Forelimb muscle (tissue), 1 donor: ENCODE data around the gene LTB. TPM values are rescaled to one million over a fixed set of nuclear protein-coding genes. Genes with fewer than 3 reads are reported as not detected.

ENCODE experiments used
- DNase-seq: peaks from one replicate; pipeline ENCODE4 v3.0.0-alpha.2; 2013; ENCODE audit warnings: low read depth
- polyA plus RNA-seq: library from polyadenylated mRNA; unstranded; fragments of 120-200 nt; gene quantifications from one replicate; pipeline ENCODE4 v1.2.1, GENCODE V29; 2013; ENCODE audit not compliant: insufficient read length

The LTB gene, protein sequence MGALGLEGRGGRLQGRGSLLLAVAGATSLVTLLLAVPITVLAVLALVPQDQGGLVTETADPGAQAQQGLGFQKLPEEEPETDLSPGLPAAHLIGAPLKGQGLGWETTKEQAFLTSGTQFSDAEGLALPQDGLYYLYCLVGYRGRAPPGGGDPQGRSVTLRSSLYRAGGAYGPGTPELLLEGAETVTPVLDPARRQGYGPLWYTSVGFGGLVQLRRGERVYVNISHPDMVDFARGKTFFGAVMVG
- polyA plus RNA-seq: 1.1 TPM

- no peak for DNase-seq
Measured at GRCh38 chr6:31582230-31582643, at the start of gene LTB. Gene LTB, minus strand, starts transcription at chr6:31582424. Its CDS starts 7 bp downstream, at chr6:31582417.

DNA sequence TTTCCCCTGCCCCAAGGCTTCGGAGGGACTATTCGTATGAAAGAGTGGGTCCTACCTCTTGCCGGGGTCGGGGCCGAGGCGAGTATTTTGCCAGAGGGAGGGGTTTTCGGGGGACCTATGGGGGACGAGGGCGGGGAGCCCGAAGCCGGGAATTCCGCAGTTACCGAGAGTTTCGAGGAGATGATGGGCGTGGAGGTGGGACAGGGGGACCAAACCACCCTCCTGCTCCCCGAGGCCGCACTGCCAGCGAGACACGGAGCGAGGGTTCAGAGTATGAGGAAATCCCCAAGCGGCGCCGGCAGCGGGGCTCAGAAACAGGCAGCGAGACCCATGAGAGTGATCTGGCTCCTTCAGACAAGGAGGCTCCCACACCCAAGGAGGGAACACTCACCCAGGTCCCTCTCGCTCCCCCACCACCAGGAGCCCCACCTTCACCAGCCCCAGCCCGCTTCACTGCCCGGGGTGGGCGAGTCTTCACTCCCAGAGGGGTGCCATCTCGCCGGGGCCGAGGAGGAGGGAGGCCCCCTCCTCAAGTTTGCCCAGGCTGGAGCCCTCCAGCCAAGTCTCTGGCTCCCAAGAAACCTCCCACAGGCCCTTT, 49.6 kb upstream of the LTB start:
- DNase-seq: no peak

DNA sequence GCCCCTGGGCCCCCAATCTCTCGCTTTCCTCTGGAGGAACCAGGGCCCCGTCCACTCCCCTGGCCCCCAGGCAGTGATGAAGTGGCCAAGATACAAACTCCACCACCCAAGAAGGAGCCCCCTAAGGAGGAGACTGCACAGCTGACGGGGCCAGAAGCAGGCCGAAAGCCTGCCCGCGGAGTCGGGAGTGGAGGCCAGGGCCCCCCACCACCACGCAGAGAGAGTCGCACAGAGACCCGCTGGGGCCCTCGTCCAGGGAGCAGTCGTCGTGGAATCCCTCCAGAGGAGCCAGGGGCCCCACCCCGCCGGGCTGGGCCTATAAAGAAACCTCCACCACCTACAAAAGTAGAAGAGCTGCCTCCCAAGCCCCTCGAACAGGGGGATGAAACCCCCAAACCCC, 49.0 kb upstream of the LTB start:
- no peak for DNase-seq

GRCh38 chr6:31630177-31630934, 48.1 kb upstream of the LTB start:
- DNase-seq: no peak

DNA sequence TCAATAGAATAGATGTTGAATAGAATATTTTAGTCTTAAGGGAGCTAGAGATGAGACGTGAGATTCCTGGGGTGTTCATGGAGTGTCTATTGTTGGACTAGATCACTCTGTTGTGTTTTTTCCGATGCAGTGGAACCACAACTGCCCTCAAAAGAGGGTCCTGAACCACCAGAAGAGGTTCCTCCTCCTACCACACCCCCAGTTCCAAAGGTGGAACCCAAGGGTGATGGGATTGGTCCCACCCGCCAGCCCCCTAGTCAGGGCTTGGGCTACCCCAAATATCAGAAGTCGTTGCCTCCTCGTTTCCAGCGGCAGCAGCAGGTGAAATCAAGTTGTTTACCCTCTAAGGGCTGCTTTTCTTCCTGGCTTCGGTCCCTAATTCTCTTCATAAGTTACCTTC, 46.8 kb upstream of the LTB start:
- DNase-seq: no peak

- DNase-seq: no peak
Measured at GRCh38 chr6:31627690-31628287, 45.6 kb upstream of the LTB start.

- DNase-seq: no peak
Measured at GRCh38 chr6:31626952-31627351, 44.7 kb upstream of the LTB start.

- DNase-seq: no peak
Measured at GRCh38 chr6:31624070-31624469, 41.8 kb upstream of the LTB start.

DNA sequence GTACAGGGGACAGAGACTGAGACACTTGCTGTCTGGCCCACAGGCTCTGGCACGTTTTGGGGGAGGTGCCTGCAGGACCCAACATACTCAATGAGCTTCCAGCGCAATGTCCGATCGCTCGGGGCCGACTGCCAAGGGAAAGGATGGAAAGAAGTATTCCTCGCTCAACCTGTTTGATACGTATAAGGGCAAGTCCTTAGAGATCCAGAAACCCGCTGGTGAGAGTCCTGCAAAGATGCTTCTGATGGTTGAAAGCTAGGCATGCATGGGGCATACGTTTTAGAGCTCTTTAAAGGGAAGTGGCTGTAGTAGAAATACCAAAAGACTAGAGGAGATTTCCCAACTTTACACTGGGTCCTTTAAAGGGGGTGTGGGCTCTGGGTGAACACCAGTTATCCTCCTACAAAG, 40.5 kb upstream of the LTB start:
- no peak for DNase-seq

- DNase-seq: no peak
Measured at GRCh38 chr6:31621991-31622390, 39.8 kb upstream of the LTB start.

DNA sequence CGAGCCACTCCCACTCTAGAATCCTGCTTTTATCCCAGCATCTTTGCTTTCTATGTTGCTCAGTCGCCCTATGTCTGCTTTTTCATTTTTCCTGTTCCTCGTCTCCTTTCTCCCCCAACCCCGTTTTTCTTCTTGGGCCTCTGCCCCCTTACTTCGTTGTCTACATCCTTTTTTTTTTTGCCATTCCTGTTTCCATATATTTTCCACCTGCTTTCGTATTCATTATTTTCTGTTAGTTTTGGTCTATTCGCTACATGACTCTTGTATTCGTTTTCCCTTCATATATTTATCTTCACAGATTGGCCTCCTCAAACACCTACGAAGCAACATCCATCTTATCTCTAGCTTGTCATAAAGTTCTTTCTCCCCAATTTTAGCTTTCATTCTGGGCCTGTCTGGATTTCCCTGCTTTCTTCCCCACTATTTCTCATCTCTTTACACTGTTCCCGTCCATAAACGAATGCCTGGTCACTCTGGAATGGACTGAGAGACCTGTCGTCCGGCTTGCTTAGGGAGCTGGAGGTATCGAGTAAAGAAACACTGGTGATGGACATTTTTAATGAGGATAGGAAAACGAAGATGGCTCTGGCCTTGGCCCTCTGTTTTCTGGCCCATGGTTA, 39.2 kb upstream of the LTB start:
- no peak for DNase-seq

DNA sequence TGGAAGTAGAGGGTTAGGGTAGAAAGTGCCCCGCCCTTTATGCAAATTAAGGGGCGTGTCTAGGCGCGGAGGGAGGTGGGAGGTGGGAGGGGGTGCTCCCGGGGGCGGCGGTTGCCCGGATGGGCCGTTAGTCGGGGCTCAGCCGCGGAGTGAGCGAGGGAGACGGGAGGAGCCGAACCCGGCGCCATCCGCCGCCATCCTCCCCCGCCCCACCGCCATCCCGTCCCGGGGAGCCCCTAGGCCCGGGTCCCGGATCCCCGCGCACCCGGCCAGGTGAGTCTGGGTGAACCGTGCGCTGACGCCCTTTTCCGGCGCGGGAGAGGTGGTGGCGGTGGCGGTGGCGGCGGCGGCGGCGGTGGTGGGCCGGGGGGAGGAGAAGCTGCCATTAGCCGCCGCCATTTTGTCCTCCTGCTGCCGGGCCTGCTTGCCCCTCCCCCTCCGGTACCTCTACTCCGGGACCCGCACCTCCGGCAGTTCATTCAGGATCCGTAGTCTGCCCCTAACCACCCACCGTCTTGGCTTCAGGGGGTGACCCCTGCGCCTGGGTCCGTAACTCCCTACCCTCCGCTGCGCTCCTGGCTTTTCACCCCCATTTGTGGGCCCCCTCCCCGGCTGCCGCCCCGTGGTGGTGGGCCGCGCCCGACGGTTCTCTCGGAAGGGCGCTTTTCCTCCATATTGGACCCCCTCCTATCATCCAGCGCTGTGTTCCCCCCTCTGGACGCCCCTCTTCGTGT, 38.5 kb upstream of the LTB start, which contains the start of gene PRRC2A:
TSS of gene PRRC2A (plus strand) at position 130 of the 734 bp plus-strand sequence. CDS start 2,075 bp downstream, outside the sequence.
- no peak for DNase-seq

GRCh38 chr6:31619805-31620585, 37.8 kb upstream of the LTB start:
- DNase-seq: peak; percentile 96

DNA sequence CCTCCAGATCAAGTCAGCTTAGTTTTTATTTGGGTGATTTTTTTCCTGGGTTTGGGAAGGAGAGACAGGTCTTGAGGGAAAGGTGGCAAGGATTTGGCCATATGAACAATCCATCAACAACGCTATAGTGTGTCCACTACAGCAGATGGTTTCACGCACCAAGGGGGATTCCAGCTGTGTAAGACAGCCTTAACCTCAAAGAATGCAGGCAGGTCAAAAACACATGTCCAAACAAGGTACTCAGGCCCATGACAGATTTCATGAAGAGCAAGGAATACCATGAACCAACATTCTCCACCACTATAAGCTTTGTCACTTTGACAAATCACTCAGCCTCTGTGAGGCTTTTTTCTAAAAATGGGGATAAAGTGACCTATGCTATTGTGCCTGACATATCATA, 34.8 kb upstream of the LTB start:
- DNase-seq: no peak

DNA sequence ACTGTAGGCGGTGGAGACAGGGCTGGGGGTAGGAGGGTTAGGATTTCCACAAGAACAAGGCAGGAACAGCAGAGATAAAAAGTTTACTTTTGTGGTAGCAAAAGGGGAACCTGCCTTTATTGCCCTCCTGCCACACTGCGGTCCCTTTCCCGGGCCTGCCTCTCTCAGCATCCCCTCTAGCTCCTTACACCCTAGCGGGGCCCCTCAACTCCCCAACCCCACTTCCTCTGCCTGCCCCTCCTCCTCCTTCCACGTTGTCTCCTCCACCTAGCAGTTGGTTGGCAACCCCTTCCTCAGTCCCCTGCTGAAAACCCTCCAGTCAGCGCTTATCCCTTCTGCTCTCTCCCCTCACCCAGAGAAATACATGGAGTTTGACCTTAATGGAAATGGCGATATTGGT, 33.5 kb upstream of the LTB start:
- no peak for DNase-seq

GRCh38 chr6:31614684-31615578, 32.7 kb upstream of the LTB start, which contains the start of gene AIF1:
Gene AIF1, plus strand, starts transcription at chr6:31615234. Its CDS starts 96 bp downstream, at chr6:31615330.
- no peak for DNase-seq

DNA sequence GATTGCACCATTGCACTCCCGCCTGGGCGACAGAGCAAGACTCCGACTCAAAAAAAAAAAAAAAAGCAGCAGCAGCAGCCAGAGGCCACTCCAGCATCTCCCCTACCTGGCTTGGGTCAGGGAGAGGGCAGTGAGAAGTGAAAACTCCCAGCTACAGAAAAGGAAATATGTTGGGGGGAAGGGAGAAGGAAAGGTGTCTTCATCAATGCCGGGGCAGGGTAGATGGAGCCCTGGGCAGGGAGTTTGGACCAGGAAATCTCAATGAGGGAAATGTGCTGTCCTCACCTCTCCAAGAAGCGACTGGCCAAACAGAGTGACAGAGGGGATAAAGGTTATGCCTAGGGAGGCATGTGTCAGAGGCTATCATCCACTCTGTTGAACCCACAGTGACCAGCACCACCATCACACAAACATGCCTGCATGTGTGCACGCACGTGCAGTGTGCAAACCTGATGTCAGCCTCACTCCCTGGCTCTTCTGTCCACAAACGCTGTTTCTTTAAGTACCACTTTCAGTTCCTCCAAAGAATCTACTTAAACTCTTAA, 31.9 kb upstream of the LTB start:
- no peak for DNase-seq

GRCh38 chr6:31610968-31611367, 28.7 kb upstream of the LTB start:
- no peak for DNase-seq
